ENCODE measurements around the gene CELF1. TPM values are rescaled to one million over a fixed set of nuclear protein-coding genes. Genes with fewer than 3 reads are reported as not detected.
A peak's percentile ranks its signal among the peaks of the same experiment; 100 is the strongest.

CELF1 gene
- total and polyA plus RNA-seq, 2 of the 13 experiments (the other 11 are each of a cell fraction or from before 2014, with no cell fraction given): 69.0 to 80.1 TPM

DNA sequence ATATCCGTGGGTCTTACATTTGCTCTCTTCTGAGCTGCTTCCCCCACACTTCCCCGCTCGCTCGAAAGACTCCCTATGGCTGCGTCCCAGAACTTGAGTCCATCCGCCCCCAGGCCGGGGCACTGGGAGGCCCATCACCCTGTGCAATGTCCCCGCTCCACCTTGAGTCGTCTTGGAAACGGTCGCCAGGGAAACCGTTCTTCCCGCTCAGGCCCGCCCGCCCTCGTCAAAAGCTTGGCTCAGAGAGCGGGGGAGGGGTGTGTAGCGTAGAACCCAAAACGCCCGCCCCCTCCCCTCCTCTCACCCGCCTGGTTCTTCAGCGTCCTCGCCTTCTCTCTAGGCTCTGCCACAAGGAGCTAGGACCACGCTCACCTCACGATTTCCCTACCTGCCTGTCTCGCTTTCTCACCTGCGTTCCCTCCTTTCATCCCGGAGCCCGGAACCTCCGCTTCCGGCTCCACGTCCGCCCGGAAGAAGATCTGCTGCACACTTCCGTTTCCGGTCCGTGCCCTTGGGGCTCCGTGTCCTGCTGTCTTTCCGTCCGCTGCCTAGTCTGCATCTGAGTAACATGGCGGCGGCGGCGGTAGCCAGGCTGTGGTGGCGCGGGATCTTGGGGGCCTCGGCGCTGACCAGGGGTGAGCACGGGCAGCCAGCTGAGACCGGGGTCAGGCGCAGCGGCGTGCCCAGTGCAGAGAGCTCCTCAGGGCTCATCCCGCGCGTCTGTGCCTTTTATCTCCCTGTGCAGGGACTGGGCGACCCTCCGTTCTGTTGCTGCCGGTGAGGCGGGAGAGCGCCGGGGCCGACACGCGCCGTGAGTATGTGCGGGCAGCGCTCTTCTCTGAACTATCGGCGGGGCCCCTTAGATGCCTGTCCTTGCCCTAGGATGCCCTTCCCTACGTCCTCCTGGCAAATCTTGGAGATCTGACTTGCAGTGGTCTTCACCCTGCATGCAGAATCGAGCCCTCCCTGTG, 25.9 kb upstream of the CELF1 start, which contains the start of the genes KBTBD4 and NDUFS3 (continued):
- TF ChIP-seq ATF2 (CRISPR knock-in tag; IDR thresholded peaks at IDR 0.05) (peak; percentile 79), THAP8 (CRISPR knock-in tag; IDR thresholded peaks at IDR 0.05; ENCODE audit: borderline replicate concordance) (peak; percentile 95), ZBTB10 (CRISPR knock-in tag; IDR thresholded peaks at IDR 0.05; ENCODE audit: borderline replicate concordance) (no peak; the same call in 1 of the 2 replicates), ZNF275 (CRISPR knock-in tag; IDR thresholded peaks at IDR 0.05; ENCODE audit: borderline replicate concordance) (peak; percentile 84), ZFP82 (CRISPR knock-in tag; IDR thresholded peaks at IDR 0.05; ENCODE audit: borderline replicate concordance) (0 out of 2 replicates have a peak, but pooled peaks have one; percentile 58), ZNF136 (CRISPR knock-in tag; IDR thresholded peaks at IDR 0.05; ENCODE audit: low read depth) (peak; percentile 70; the same call in 1 of the 2 replicates), ZNF572 (CRISPR knock-in tag; IDR thresholded peaks at IDR 0.05) (peak; percentile 95; the same call in 1 of the 2 replicates), ZNF451 (CRISPR knock-in tag; IDR thresholded peaks at IDR 0.05) (peak; percentile 93; the same call in 1 of the 2 replicates), HCFC1 (IDR thresholded peaks at IDR 0.05; ENCODE audit: low read depth, low read length) (peak; percentile 89), NFE2L1 (CRISPR knock-in tag; IDR thresholded peaks at IDR 0.05; ENCODE audit: borderline replicate concordance) (no peak), SOX6 (IDR thresholded peaks at IDR 0.05) (no peak), SOX6 (CRISPR knock-in tag; IDR thresholded peaks at IDR 0.05) (peak; percentile 76), SRF (IDR thresholded peaks at IDR 0.05; ENCODE audit: low read depth, low read length) (peak; percentile 83)
- TF ChIP-seq, protein P1, sequence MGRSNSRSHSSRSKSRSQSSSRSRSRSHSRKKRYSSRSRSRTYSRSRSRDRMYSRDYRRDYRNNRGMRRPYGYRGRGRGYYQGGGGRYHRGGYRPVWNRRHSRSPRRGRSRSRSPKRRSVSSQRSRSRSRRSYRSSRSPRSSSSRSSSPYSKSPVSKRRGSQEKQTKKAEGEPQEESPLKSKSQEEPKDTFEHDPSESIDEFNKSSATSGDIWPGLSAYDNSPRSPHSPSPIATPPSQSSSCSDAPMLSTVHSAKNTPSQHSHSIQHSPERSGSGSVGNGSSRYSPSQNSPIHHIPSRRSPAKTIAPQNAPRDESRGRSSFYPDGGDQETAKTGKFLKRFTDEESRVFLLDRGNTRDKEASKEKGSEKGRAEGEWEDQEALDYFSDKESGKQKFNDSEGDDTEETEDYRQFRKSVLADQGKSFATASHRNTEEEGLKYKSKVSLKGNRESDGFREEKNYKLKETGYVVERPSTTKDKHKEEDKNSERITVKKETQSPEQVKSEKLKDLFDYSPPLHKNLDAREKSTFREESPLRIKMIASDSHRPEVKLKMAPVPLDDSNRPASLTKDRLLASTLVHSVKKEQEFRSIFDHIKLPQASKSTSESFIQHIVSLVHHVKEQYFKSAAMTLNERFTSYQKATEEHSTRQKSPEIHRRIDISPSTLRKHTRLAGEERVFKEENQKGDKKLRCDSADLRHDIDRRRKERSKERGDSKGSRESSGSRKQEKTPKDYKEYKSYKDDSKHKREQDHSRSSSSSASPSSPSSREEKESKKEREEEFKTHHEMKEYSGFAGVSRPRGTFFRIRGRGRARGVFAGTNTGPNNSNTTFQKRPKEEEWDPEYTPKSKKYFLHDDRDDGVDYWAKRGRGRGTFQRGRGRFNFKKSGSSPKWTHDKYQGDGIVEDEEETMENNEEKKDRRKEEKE (IDR thresholded peaks at IDR 0.05): no peak
